Measurements from ENCODE around the gene ABAT.
"Not testable (repeated sequence)": the region's sequence is repeated elsewhere in the genome, so short reads cannot be mapped to it uniquely, and the experiment has no call there.

ABAT gene

GRCh38 chr16:8742068-8742467 lies 67.7 kb downstream of the ABAT start:
- DNase-seq (ENCODE audit: low read depth, low spot score): no peak

DNA sequence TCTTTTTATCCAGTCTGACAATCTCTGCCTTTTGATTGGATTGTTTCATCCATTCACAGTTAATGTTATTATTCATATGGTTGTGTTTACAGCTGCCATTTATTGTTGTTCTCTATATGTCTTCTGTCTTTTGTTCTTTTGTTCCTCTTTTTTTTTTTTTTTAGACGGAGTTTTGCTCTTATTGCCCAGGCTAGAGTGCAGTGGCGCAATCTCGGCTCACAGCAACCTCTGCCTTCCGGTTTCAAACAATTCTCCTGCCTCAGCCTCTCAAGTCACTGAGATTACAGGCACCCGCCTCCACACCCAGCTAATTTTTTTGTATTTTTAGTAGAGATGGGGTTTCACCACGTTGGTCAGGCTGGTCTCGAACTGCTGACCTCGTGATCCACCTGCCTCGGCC lies 74.5 kb downstream of the ABAT start:
- DNase-seq (ENCODE audit: low read depth, low spot score): not testable (repeated sequence)

DNA sequence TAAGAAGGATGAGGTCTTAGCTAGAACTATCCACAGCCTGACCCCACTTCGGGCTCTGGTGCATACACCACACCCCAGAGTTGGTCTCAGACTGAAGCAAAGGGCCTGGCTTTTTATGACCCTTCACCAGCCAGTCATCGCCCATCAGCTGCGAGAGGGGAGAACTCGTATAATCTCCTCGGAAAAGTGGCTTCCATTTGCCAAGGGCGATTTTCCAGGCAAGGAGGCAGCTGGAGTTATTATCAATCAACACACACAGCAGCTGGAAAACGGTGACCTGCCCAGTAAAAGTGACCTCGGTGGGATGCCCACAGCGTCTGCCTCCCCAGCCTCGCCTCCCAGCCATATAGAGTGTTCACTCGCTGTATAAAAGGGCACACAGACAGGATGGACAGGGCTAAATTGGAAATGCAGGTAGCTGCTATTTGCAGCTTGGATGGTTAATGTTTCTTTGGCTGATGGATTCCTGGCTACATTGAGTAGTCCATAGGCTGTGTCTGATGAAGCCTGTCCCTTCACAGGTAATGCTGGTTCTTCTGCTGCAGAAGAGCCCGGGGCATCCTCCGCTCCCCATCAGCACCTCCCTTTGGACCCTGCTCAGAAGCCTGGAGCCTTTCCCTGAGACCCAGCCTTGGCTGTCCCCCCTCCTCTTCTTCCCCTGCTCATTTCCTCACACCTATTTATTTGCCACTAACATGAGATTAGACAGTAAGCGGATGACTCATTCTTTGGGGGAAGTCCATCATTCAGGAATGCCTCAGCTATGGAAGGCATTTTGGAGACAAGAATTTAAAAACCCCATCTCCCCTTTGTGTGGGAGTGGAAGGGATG lies 77.3 kb downstream of the ABAT start:
- no peak for DNase-seq (ENCODE audit: low read depth, low spot score)

DNA sequence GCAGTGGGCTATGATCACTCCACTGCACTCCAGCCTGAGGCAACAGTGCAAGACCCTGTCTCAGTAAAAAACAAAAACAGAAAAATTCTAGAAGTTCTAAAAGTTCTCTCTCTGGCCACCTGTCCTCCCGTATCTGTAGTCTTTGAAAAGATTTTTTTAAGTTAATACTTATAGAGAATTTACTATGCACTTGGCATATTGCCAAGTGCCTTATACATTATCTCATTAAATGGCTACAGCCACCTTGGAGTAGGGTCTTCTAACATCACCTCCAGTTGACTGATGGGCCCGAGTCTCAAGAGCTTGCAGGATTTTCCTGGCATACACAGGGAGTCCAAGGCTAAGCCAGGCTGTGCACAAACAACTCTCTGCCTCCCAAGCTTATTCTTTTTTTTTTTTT lies 78.3 kb downstream of the ABAT start:
- DNase-seq (ENCODE audit: low read depth, low spot score): no peak

DNA sequence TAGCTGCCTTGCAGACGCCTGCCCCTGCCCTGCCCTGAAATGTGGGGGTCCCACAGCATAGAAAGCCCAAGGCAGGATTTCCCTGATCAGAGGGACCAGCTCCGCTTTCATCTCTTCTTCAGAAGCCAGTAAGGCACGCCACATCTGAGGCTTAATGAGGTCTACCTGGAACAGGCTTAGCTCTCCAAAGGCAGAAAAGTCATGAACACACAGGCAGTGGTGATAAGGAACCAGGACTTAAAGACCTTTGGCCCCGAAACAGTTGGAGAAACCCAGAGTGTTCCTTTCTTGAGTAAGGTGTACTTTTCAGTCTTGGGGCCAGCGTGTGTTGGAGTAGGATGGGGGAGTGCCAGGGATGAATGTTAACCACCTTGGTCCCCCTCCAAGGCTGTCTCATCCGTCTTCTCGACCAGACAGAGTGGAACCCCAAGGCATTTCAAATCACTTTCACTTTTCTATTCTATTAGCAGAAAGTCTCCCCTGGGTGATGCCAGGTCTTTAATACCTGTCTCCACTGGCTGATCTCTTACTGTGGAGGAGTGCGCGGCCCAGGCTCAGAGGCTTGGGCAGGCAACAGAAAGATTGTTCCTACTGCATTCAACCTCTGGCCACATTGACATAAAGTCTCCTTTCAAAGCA lies 79.1 kb downstream of the ABAT start:
- DNase-seq (ENCODE audit: low read depth, low spot score): no peak

GRCh38 chr16:8756755-8757154 lies 82.3 kb downstream of the ABAT start:
- DNase-seq (ENCODE audit: low read depth, low spot score): no peak

GRCh38 chr16:8758022-8758421 lies 83.6 kb downstream of the ABAT start:
- DNase-seq (ENCODE audit: low read depth, low spot score): no peak

DNA sequence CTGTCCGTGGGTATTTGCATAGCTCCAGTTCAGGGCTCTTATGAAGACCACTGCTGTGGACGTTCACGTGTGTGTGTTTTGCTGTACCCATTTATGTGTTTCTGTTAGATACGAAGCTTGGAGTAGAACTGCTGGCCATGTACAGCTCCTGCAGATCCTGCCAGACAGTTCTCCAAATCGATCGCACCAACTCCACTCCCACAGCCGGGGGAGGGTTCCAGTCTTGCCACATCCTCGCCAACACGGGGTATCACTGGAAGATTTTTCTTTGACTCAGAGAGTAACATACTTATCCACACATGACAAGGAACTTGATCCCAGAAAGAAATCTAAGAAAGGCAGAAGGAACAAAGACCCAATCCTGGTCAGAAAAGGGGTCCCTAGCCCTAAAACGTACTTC lies 85.6 kb downstream of the ABAT start:
- DNase-seq (ENCODE audit: low read depth, low spot score): no peak

- DNase-seq (ENCODE audit: low read depth, low spot score): no peak
Measured at GRCh38 chr16:8761078-8761477, 86.7 kb downstream of the ABAT start.

GRCh38 chr16:8762254-8762653 lies 87.8 kb downstream of the ABAT start:
- DNase-seq (ENCODE audit: low read depth, low spot score): no peak

- DNase-seq (ENCODE audit: low read depth, low spot score): no peak
Measured at GRCh38 chr16:8763083-8763482, 88.7 kb downstream of the ABAT start.

DNA sequence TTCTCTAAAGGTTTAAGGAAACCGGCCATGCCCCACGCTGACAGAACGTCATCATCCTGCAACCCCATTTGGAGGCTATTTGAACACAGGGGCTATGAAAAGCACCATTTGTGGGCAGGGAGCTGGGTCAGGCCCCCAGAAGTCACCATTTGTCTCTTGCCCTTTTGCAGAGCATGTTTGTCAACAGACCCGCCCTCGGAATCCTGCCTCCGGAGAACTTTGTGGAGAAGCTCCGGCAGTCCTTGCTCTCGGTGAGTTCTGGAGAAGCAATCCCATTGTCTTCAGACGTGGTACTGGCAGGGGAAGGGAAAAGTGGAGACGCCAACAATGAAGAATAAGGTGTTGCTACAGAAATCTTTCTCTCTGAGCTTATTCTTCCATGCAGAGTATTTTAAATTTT lies 89.5 kb downstream of the ABAT start:
- DNase-seq (ENCODE audit: low read depth, low spot score): no peak

- no peak for DNase-seq (ENCODE audit: low read depth, low spot score)
Measured at GRCh38 chr16:8764525-8765250, 90.3 kb downstream of the ABAT start.

DNA sequence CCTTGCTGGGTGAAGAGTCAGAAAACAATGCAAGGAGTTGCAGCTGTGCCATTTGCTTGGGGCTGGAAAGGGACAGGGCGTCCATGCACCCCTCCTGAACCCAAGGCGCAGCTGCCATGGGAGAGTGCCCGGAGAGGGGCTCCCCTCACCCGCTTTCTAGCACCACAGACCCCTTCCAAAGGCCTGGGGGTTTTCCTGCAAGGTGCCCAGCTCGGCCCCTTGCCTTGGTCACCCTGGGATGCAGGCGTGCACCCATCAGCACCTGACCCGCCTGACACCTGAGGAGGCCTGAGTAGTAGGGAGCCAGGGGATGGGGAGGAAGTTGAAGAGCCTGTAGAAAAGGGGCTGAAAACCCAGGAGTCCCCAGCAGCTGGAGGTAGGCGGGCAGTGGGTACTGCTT lies 92.8 kb downstream of the ABAT start:
- DNase-seq (ENCODE audit: low read depth, low spot score): no peak

- DNase-seq (ENCODE audit: low read depth, low spot score): no peak
Measured at GRCh38 chr16:8768283-8768682, 93.9 kb downstream of the ABAT start.

GRCh38 chr16:8768692-8769091 lies 94.3 kb downstream of the ABAT start:
- no peak for DNase-seq (ENCODE audit: low read depth, low spot score)

DNA sequence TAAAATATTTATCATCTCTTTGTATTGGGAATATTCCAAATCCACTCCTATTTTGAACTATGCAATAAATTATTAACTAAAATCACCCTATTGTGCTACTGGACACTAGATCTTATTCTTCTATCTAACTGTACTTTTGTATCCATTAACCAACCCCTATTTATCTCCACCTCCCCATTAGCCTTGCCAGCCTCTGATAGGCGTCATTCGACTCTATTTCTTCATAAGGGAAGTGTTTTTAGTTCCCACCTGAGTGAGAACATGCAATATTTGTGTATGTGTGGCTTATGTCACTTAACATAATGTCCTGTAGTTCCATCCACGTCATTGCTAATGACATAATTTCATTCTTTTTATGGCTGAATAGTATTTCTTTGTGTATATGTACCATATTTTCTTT lies 99.1 kb downstream of the ABAT start:
- DNase-seq (ENCODE audit: low read depth, low spot score): no peak

GRCh38 chr16:8774208-8774607 lies 99.8 kb downstream of the ABAT start:
- no peak for DNase-seq (ENCODE audit: low read depth, low spot score)

GRCh38 chr16:8775359-8775758 lies 100.9 kb downstream of the ABAT start:
- DNase-seq (ENCODE audit: low read depth, low spot score): no peak

GRCh38 chr16:8776129-8776584 lies 101.7 kb downstream of the ABAT start:
- no peak for DNase-seq (ENCODE audit: low read depth, low spot score)

DNA sequence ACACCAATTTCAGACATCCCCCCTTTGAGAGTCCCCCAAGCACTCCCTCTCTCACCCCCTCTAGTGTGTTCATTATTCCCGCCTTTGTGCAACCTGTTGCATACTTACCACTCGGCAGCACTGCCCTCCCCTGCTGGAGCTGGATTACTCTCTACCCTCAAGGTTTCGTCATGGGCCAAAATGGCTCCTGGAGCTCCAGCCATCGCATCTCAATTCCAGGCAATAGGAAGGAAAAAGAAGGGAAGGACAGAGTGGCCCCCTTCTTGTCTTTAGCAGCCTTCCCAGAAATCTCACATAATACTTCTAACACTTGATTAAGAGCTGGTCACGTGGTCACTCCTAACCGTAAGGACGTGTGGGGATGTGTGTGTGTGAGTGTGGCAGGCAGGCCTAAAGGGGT lies 102.8 kb downstream of the ABAT start:
- no peak for DNase-seq (ENCODE audit: low read depth, low spot score)

DNA sequence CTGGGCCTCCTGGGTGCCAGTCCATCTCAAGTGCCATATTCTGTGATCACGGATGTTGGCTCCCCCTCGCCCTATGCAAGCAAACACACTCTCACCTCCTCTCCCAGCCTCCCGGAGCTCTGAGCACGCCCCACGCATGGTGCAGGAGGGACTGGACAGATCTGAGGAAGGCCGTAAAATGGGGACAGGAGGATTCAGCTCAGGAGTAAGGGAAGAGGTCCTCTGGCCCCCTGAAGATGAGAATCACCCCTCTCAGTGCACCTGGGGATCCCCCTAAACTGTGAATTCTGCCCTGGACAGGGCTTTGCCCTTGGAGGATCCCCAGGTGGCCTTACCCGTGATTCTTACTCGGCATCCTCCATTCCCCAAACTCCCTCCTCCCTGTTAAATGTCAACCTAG lies 107.4 kb downstream of the ABAT start:
- DNase-seq (ENCODE audit: low read depth, low spot score): no peak

DNA sequence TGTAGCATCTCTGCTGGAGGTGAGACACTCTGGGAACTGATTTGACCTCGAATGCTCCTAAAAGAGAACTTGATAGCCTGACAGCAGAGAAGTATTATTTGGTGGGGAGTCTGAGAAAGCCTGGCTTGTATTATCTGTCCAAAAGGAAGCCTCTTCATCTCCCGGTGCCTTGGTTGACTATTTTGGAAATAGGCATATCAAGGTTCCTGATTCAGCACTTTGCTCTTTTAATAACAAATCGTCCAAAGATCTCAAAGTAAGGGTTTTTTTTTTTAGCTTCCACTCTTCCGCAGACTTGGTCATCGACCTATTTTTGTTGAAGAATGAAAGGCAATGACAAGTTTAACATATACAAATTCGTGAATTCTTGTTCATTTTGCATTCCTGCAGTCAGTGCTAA lies 108.3 kb downstream of the ABAT start:
- no peak for DNase-seq (ENCODE audit: low read depth, low spot score)

Measured in smooth muscle cell of the brain vasculature (primary cell).